Astrocyte (in vitro differentiated cells and primary cell): Measurements from ENCODE around the gene SOX30.

ENCODE experiments used
- CTCF ChIP-seq: IDR thresholded peaks from 2 replicates; pipeline ENCODE4 v1.5.1; 2011; ENCODE audit warnings: low read depth, mild to moderate bottlenecking, inconsistent platforms, low read length, moderate library complexity; ENCODE audit not compliant: insufficient read depth
- EZH2 ChIP-seq: IDR thresholded peaks from 2 replicates; pipeline ENCODE4 v1.6.1; 2012; ENCODE audit warnings: mild to moderate bottlenecking, low read length, inconsistent platforms; ENCODE audit not compliant: insufficient read depth

GRCh38 chr5:157682257-157682656, 30.0 kb upstream of the SOX30 start:
- TF ChIP-seq CTCF (no peak), EZH2 (no peak)
